Activated gamma-delta T cell treated with anti-CD3 and anti-CD28 coated beads, Interleukin-2, amount 50 U/mL, for 16 hours (primary cell): ENCODE data around the gene FAM169A.
A peak's percentile ranks its signal among the peaks of the same experiment; 100 is the strongest.
"Not testable (repeated sequence)": the region's sequence is repeated elsewhere in the genome, so short reads cannot be mapped to it uniquely, and the experiment has no call there.

ENCODE experiments used
- DNase-seq: peaks from one replicate; pipeline ENCODE4 v3.0.0-alpha.2; 2020; ENCODE audit warnings: low read depth

The FAM169A gene, protein sequence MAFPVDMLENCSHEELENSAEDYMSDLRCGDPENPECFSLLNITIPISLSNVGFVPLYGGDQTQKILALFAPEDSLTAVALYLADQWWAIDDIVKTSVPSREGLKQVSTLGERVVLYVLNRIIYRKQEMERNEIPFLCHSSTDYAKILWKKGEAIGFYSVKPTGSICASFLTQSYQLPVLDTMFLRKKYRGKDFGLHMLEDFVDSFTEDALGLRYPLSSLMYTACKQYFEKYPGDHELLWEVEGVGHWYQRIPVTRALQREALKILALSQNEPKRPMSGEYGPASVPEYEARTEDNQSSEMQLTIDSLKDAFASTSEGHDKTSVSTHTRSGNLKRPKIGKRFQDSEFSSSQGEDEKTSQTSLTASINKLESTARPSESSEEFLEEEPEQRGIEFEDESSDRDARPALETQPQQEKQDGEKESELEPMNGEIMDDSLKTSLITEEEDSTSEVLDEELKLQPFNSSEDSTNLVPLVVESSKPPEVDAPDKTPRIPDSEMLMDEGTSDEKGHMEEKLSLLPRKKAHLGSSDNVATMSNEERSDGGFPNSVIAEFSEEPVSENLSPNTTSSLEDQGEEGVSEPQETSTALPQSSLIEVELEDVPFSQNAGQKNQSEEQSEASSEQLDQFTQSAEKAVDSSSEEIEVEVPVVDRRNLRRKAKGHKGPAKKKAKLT

DNA sequence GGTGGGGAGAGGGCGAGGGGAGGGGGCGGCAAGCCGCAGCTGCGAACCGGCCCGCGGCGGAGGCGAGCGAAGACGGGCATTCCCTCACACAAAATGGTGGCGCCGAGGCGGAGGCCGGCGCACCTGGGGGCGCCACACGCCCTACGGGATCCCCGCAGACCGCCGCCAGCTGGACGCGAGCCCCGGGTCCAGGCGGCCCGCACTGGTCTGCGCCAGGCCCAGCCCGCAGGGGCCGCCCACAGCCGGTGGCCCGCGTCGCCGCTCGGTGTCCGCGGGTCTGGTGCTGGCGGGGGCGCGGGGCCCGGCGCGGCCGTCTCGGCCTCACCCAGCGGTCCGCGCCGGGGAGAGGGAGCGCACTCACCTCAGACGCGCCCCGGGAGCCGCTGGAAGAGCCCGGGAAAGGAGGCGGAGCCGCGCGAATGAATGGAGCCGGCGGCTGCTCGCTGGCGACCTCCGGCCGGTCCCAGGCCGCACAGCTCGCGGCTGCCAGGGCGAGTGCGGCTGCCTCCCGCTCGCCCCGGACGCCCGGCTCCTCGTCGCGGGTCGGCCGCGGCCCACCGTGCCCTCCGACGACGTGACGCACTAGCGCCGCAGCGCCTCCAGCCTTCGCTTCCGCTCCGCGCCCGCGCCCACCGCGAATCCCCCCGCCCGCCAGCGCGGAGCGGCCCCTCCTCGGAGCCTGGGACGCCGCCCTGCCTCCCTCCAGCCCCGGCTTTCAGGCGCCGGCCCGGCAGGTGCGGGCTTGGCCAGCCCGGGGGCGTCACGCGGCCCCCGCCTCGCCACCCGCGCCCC lies at the start of gene FAM169A:
FAM169A (minus strand) TSS at position 584 of the 792 bp plus-strand sequence. CDS start 24,711 bp downstream, outside the sequence.
- peak; percentile 30 for DNase-seq

DNA sequence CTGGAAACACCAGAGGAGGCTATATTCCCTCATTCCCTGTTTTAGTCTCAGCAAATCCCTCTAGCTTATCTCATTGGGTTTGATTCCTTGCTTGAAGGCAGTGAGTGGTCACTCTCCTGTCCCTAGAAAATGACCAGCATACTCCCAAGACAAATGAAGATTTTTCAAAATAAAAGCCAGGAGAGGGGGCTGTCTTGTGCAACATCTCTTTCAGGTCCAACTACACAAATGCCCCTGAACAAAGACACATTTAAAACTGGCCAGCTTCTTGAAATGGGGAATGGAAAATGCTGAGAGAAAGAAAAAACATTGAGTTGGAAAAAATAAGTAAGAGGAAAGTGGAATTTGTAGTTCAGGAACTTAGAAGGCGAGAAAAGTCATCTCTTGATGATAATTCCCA lies 49.3 kb upstream of the FAM169A start:
- no peak for DNase-seq

DNA sequence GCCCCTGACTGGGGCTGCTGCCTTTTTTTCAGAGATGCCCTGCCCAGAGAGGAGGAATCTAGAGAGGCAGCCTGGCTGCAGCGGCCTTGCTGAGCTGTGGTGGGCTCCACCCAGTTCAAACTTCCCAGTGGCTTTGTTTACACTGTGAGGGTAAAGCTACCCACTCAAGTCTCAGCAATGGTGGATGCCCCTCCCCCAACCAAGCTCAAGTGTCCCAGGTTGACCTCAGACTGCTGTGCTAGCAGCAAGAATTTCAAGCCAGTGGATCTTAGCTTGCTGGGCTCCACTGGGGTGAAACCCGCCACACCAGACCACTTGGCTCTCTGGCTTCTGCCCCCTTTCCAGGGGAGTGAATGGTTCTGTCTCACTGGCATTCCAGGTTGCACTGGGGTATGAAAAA lies 45.2 kb upstream of the FAM169A start:
- not testable (repeated sequence) for DNase-seq

DNA sequence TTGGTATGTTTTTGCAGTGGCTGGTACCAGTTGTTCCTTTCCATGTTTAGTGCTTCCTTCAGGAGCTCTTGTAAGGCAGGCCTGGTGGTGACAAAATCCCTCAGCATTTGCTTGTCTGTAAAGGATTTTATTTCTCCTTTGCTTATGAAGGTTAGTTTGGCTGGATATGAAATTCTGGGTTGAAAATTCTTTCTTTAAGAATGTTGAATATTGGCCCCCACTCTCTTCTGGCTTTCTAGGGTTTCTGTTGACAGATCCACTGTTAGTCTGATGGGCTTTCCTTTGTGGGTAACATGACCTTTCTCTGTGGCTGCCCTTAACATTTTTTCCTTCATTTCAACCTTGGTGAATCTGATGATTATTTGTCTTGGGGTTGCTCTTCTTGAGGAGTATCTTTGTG lies 43.7 kb upstream of the FAM169A start:
- not testable (repeated sequence) for DNase-seq

DNA sequence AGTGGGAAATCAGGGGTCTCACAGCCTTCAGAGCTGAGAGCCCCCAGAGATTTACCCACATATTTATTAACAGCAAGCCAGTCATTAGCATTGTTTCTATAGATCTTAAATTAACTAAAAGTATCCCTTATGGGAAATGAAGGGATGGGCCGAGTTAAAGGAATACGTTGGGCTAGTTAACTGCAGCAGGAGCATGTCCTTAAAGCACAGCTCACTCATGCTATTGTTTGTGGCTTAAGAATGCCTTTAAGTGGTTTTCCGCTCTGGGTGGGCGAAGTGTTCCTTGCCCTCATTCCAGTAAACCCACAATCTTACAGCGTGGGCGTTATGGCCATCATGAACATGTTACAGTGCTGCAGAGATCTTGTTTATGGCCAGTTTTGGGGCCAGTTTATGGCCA lies 42.0 kb upstream of the FAM169A start:
- not testable (repeated sequence) for DNase-seq

DNA sequence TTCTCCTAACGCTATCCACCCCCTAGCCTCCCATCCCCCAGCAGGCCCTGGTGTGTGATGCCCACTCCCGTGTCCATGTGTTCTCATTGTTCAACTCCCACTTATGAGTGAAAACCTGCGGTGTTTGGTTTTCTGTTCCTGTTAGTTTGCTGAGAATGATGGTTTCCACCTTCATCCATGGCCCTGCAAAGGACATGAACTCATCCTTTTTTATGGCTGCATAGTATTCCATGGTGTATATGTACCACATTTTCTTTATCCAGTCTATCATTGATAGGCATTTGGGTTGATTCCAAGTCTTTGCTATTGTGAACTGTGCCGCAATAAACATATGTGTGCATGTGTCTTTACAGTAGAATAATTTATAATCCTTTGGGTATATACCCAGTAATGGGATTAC lies 38.5 kb upstream of the FAM169A start:
- not testable (repeated sequence) for DNase-seq

DNA sequence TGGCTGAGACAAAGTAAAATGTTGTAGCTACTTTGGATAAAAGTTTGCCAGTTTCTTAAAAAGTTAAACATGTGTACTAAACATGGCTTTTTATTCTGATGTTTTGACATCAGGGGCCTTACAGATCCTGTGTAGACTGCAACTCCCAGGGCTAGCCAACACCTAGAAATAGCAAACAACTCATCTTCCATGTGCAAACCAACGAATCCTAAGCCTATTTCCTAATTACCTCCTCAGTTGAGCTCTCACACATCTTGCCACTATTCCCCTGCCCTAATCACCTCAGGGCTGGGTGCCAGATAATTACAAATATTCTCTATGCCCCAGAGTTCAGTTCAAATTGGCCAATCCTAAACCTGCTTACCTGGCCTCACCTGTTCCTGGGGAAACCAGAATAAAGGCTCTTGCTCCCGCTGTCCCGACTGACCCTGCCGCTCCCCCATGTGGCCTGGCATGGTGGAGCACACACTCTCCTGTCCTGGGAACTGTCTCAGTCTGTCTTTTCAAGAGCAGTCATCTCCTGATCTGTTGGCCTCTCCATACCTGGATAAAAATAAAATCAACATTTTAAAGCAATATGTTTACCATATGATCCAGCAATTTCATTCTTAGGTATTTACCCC lies 37.1 kb upstream of the FAM169A start:
- no peak for DNase-seq

DNA sequence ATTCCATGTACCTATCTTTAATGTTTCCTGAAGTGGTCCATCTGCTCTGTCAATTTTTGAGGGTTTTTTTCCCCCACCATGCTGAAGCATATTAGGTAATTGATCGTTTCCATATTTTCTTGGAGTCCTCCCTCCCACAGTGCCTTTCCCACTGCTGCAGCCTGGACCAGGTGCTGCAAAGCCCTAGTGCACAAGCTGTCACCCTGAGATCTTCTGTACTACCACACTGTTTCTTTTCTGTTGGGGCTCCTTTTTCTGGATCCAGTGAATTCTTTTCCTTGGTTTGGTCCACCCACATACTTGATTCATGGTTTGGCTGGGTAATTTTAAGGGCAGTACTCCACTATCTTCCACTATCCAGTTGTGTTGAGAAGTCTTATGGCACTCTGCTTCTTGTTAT lies 30.9 kb upstream of the FAM169A start:
- no peak for DNase-seq

DNA sequence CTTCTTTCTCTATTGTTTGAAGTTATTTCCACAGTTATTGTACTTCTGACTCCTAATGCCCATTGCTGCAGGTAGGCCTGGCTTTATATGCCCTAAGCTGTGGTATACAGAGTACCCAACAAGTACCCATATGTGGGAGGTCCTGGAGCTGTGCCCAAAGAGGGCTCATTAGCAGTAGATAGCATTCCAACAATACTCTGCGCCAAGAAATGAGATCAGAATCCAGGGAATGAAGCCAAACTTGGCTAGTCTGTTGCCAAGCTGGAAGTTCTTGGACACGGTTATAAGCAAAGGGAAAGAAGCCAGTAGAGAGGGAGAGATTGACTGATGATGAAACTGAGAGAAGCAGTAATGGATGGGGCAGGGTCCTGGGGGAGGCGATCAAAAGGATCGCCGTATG lies 29.7 kb upstream of the FAM169A start:
- DNase-seq: no peak

DNA sequence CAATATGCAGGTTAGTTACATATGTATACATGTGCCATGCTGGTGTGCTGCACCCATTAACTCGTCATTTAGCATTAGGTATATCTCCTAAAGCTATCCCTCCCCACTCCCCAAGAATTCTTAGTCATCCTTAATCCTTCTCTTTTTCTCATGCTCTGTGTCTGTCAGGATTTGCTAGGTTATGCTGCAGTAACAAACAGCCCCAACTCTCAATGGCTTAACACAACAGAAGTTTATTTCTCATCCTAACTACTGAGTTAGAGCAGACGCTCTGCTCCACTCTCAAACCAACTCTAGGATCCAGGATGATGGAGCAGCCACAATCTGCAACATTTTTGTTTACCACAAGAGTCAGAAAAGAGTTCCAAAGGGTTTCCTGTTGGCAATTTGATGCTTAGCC lies 28.2 kb upstream of the FAM169A start:
- no peak for DNase-seq

DNA sequence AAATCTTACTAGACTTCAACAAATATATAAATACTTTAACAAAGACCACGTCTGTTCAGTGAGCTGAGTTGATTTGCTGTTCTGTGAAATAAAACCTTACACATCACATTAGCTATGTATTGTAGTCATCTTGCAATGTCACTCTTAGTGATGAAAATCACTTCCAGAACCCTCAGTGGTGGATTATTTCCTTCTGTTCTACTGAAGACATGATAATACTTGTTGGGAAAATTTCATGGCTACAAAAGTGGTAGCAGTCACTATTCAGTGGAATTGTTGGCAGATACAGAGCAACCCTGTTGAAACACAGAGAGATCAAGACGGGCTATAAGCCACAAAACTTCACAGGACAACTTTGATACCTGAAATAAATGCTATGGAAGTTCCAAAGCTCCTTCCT lies 26.7 kb upstream of the FAM169A start:
- no peak for DNase-seq

DNA sequence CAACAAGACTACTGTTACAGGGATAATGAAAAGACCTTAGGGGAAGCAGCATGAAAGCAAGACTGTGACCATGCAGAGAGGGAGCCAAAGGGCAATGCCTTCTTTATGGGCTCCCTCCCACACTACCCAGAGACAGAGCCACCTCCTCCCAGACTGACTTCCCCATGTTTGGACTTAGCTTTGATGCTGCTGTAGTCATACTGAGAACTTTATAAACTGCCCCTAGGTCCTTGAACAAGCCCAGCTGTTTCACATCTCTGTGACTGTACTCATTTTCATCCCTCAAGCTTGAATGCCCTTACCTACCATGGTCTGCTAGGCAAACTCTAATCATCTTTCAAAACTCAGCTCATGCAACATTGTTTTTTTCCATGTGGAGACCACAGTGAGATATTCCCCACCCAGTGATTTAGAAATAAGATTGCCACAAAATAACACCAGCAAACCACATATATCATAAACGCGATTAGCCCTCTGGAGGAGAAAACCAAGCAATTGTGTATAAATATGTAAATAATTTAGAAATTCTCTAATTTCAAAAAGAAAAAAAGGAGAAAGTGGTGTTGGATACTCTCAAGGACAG lies 23.4 kb upstream of the FAM169A start:
- no peak for DNase-seq

DNA sequence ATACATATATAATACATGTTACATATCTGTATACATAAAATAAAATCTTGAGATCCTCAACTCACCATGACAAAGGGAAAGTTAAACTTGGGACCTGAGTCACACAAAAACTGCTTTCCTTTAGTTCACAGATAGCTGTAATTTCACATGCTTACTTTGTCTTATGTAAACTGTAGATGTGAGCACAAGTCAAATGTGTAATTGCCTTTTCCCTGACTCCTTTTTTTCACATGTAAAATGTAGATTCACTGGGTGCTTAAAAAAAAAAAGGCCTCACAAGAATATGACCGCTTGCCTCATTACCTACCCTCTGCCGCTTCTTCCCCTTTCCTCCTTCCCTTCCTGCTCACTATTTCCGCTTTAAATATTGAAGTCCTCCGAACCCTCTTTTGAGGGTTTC lies 21.9 kb upstream of the FAM169A start:
- DNase-seq: no peak

DNA sequence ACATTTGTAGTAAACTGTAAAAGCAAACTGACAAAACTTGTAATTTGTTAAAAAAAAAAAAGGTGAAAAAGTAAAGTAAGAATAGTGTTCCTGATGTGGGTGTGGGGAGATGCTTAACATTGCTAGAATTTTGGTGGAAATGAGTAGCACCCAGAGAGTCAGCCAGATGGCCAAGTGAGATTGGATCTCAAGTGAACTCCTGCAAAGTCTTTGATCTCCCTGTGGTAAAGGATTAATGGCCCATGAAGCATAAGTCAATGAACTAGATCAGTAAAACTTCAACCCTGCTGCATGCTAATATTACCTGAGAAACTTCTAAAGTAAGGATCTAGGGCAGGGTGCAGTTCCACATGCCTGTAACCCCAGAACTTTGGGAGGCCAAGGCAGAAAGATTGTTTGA lies 19.0 kb upstream of the FAM169A start:
- DNase-seq: no peak

DNA sequence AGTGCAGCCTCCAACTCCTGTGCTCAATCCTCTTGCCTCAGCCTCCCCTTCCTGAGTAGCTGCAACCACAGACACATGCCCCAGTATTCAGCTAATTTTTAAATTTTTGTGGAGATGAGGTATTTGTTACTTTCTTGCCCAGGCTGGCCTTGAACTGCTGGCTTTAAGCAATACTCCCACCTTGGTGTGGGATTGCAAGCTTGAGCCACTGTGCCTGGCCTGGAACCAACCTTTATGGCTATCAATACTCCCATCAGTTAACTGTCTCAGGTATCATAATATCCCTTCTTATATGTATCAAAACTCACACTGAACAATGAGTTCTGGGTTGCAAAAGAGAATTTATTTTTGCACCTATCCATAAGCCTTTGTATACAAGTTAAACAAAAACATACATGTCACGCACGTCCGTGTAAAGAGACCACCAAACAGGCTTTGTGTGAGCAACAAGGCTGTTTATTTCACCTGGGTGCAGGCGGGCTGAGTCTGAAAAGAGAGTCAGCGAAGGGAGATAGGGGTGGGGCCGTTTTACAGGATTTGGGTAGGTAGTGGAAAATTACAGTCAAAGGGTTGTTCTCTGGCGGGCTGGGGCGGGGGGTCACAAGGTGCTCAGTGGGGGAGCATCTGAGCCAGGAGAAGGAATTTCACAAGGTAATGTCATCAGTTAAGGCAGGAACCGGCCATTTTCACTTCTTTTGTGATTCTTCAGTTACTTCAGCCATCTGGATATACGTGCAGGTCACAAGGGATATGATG lies 16.4 kb upstream of the FAM169A start:
- not testable (repeated sequence) for DNase-seq

DNA sequence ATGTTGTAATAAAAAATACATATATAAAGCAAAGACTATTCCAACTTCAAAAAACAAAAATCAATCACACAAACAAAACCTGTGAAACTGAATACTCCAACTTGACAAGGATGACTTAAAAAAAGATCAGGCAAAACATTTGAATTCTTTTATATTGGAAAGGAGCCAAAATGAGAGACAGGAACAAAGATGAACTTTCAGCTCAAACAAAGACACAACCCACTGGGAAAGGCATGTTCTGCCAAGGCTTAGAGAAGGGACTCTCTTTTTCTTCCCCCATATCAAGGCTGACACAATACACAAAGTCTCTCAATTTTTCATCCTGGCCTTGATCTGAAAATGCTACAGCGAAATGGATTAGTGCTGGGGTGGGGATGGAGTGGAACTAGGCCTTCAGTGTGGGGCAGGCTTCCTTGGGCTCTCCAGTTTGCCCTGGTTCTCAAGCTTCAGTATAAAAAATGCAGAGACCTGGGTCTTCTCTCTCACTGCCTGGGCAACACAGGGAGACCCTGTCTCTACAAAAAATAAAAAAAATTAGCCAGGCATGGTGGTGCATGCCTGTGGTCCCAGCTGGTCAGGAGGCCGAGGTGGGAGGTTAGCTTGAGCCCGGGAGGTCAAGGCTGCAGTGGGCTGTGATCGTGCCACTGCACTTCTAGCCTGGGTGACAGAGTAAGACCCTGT lies 11.6 kb upstream of the FAM169A start:
- DNase-seq: no peak

DNA sequence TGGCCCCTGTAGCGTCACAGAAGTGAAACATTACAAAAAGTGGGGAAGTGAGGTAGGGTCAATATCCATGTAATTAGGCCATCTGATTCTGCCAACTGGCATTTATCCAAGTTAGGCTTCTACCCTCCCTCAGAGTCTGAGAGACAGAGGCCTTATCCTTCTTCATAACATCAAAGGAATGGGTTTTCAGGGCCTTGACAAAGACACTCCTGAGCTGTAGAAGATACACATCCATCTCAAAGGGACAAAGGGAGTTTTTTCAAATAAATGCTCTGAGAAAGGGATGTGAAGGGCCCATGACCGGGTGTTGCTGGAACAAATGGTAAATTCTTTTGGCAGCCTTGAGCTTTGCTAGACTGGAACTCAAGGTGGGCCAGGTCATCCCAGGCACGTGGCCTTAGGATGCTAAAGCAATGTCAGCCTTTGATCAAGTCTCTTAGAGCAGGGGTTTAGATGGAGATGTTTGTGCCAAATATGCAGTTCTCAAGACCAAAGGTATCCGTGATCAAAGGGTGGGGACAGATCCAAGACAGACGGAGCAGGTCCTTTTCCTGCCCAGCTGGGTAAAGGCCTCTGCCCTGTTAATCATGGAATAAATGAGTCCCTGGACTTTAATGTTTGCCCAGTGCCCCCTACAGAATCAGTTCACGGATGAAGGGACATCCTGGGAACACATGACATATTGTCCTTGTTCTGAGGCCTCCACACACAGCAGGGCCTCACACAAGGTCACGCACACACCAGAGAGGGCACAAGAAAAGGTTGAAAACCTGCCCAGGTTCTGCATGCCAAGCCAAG lies 10.0 kb upstream of the FAM169A start:
- DNase-seq: no peak

DNA sequence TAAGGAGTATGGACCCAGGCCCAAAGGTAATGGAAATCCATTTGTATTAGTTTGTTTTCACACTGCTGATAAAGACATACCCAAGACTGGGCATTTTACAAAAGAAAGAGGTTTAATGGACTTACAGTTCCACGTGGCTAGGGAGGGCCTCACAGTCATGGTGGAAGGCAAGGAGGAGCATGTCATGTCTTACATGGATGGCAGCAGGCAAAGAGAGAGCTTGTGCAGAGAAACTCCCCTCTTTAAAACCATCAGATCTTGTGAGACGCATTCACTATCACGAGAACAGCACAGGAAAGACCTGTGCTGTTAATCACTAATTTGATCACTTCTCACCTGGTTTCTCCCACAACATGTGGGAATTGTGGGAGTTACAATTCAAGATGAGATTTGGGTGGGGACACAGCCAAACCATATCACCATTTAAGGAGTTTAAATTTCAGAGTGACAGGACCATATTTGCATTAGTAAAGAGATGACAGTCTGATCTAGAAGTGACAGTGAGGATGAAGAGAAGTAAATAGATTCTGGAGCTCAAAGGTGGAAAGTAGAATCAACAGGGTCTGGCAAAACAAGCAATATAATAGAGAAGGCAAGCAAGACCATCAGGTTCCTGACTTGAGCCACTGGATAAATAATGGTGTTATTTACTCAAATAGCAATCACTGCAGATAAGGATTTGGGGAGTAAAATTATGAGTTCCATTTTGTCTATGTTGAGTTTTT lies 7.5 kb upstream of the FAM169A start:
- DNase-seq: no peak
